Measurements from ENCODE around the gene ASRGL1. TPM values are rescaled to one million over a fixed set of nuclear protein-coding genes. Genes with fewer than 3 reads are reported as not detected.

ASRGL1 gene
- total RNA-seq, 1 experiment from 2014 or later = 37.7 TPM

- intact Hi-C loops (cut with micrococcal nuclease; ENCODE audit: unreplicated experiment) = no loop called here
- Histone ChIP-seq H3K36me3 (ENCODE audit: insufficient read depth, low read length, poor library complexity, severe bottlenecking) (no peaks in the 10 kb centered on the region), H3K4me3 (ENCODE audit: low read depth, low read length, poor library complexity, severe bottlenecking) (no peak overlapping the region), H3K9me3 (ENCODE audit: low read depth, low read length, poor library complexity, severe bottlenecking) (no peaks in the 10 kb centered on the region), H3K27ac (ENCODE audit: low read depth, low read length, poor library complexity, severe bottlenecking) (no peak overlapping the region), H3K4me1 (ENCODE audit: insufficient read depth, low read length, poor library complexity, severe bottlenecking) (peaks cover 19% of the 10 kb centered on the region), H3K27me3 (replicated peaks; ENCODE audit: insufficient read depth, low read depth, low read length, poor library complexity) (no peaks in the 10 kb centered on the region)
- no TSS peak for BruUV-seq (replicated peaks)
- no peak for DNase-seq (ENCODE audit: low spot score)
- TF ChIP-seq CTCF (conservative IDR thresholded peaks at IDR 0.05; ENCODE audit: low read depth, low read length) = no peak
- no peak for TF ChIP-seq EZH2 (IDR thresholded peaks at IDR 0.05; ENCODE audit: borderline replicate concordance, low read depth, low read length, poor library complexity, severe bottlenecking)
- POLR2A ChIA-PET (ENCODE audit: low non-redundant PET) = interaction anchor here (0.7 kb wide), 1 partner anchor 442 kb away, joined by 5 read pairs; no protein-coding TSS in a partner anchor
- CTCF ChIA-PET = interaction anchor here (0.6 kb wide), 1 partner anchor 50 kb away, joined by 3 read pairs; no protein-coding TSS in a partner anchor
These were observed 7.0 kb downstream of the ASRGL1 start for GRCh38 chr11:62344210-62344609.

- Histone ChIP-seq H3K4me3 (ENCODE audit: low read depth, low read length, poor library complexity, severe bottlenecking) (no peak overlapping the region), H3K27me3 (replicated peaks; ENCODE audit: insufficient read depth, low read depth, low read length, poor library complexity) (no peaks in the 10 kb centered on the region), H3K36me3 (ENCODE audit: insufficient read depth, low read length, poor library complexity, severe bottlenecking) (no peaks in the 10 kb centered on the region), H3K4me1 (ENCODE audit: insufficient read depth, low read length, poor library complexity, severe bottlenecking) (peaks cover 3% of the 10 kb centered on the region), H3K27ac (ENCODE audit: low read depth, low read length, poor library complexity, severe bottlenecking) (no peak overlapping the region), H3K9me3 (ENCODE audit: low read depth, low read length, poor library complexity, severe bottlenecking) (no peaks in the 10 kb centered on the region)
- intact Hi-C loops (cut with micrococcal nuclease; ENCODE audit: unreplicated experiment) = no loop called here
- DNase-seq (ENCODE audit: low spot score) = no peak
- BruUV-seq (replicated peaks) = no TSS peak
- POLR2A ChIA-PET (ENCODE audit: low non-redundant PET) = no interaction called here
- TF ChIP-seq EZH2 (IDR thresholded peaks at IDR 0.05; ENCODE audit: borderline replicate concordance, low read depth, low read length, poor library complexity, severe bottlenecking) (no peak), CTCF (conservative IDR thresholded peaks at IDR 0.05; ENCODE audit: low read depth, low read length) (no peak)
- CTCF ChIA-PET = interaction anchor here (0.6 kb wide), 1 partner anchor 10 kb away, joined by 4 read pairs; no protein-coding TSS in a partner anchor
These were observed 8.6 kb downstream of the ASRGL1 start for GRCh38 chr11:62345861-62346260.

GRCh38 chr11:62352355-62353336 lies 15.4 kb downstream of the ASRGL1 start:
- POLR2A ChIA-PET (ENCODE audit: low non-redundant PET) = interaction anchor here (0.7 kb wide), 1 partner anchor 501 kb away, joined by 5 read pairs; no protein-coding TSS in a partner anchor
- CTCF ChIA-PET = interaction anchor here (0.7 kb wide), 1 partner anchor 863 kb away, joined by 3 read pairs; no protein-coding TSS in a partner anchor
- H3K27me3 ChIP-seq (replicated peaks; ENCODE audit: insufficient read depth, low read depth, low read length, poor library complexity) = no peaks in the 10 kb centered on the region
- no peak for DNase-seq (ENCODE audit: low spot score)
- no TSS peak for BruUV-seq (replicated peaks)
- no peak overlapping the region for H3K4me3 ChIP-seq (ENCODE audit: low read depth, low read length, poor library complexity, severe bottlenecking)
- H3K36me3 ChIP-seq (ENCODE audit: insufficient read depth, low read length, poor library complexity, severe bottlenecking) = no peaks in the 10 kb centered on the region
- no peak for TF ChIP-seq CTCF (conservative IDR thresholded peaks at IDR 0.05; ENCODE audit: low read depth, low read length)
- TF ChIP-seq EZH2 (IDR thresholded peaks at IDR 0.05; ENCODE audit: borderline replicate concordance, low read depth, low read length, poor library complexity, severe bottlenecking) = no peak
- intact Hi-C loops (cut with micrococcal nuclease; ENCODE audit: unreplicated experiment) = no loop called here
- H3K9me3 ChIP-seq (ENCODE audit: low read depth, low read length, poor library complexity, severe bottlenecking) = no peaks in the 10 kb centered on the region
- no peak overlapping the region for H3K27ac ChIP-seq (ENCODE audit: low read depth, low read length, poor library complexity, severe bottlenecking)
- no peaks in the 10 kb centered on the region for H3K4me1 ChIP-seq (ENCODE audit: insufficient read depth, low read length, poor library complexity, severe bottlenecking)
